ENCODE data around the gene MGME1.

MGME1 gene

GRCh38 chr20:18031888-18032509 lies 63.2 kb downstream of the MGME1 start:
- DNase-seq, result no peak

- DNase-seq, result no peak
Observed at GRCh38 chr20:18032977-18033892, 64.4 kb downstream of the MGME1 start.

DNA sequence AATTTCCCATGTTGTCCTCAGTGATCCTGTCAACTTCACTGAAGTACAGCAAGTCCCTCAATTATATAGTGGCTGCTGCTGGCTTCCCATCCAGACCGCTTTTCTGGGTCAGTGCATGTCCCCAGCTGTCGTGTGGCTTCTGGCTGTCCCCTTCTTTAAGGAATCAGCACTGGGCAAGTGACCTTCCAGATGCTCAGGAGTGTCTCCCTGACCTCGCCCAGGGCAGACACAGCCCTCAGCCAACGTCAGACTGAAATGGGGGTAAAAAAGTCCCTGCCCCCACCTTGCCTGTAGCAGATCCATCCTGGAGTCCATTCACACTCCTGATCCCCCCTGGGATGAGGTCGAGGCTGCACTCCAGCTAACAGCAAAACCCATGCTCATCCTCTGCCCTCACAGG lies 65.2 kb downstream of the MGME1 start:
- no peak for DNase-seq

DNA sequence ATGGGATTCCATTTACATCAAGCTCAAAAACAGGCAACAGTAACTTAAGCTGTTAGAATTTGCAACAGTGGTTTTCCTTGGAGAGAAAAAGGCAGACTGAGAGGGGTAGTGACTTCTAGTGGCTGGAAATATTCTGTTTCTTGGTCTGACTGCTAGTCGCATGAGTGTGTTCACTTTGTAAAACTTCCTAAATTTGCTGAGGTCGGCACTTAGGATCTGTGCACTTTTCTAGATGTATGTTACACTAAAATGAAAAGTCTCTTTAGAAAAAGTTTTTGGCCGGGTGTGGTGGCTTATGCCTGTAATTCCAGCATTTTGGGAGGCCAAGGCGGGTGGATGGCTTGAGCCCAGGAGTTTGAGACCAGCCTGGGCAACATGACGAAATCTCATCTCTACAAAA lies 70.2 kb downstream of the MGME1 start:
- DNase-seq, result no peak
